Parathyroid adenoma (tissue), 2 donors: ENCODE results near the gene CDH4.

Source experiments
- H2AFZ ChIP-seq: fragments of 300-600 bp; sonication (generic); one replicate; pipeline ENCODE4 v1.7.0; 2017; ENCODE audit warnings: antibody characterized with exemption, mild to moderate bottlenecking
- H3K27ac ChIP-seq: fragments of 300-600 bp; sonication (generic); one replicate; pipeline ENCODE4 v1.7.0; 2017
- H3K27me3 ChIP-seq: fragments of 300-600 bp; sonication (generic); one replicate; pipeline ENCODE4 v1.7.0; 2017; ENCODE audit warnings: low read length; ENCODE audit not compliant: control insufficient read depth, insufficient read depth
- H3K36me3 ChIP-seq: fragments of 300-600 bp; sonication (generic); one replicate; pipeline ENCODE4 v1.7.0; 2017; ENCODE audit warnings: low read length; ENCODE audit not compliant: control insufficient read depth, insufficient read depth
- H3K4me1 ChIP-seq: fragments of 300-600 bp; sonication (generic); one replicate; pipeline ENCODE4 v1.7.0; 2017; ENCODE audit warnings: control low read depth
- H3K4me2 ChIP-seq: fragments of 300-600 bp; sonication (generic); one replicate; pipeline ENCODE4 v1.7.0; 2017; ENCODE audit warnings: low read length
- H3K4me3 ChIP-seq: fragments of 300-600 bp; sonication (generic); one replicate; pipeline ENCODE4 v1.7.0; 2017; ENCODE audit warnings: low read depth, low read length
- H3K79me2 ChIP-seq: fragments of 300-600 bp; sonication (generic); one replicate; pipeline ENCODE4 v1.7.0; 2017; ENCODE audit warnings: control low read depth
- H3K9ac ChIP-seq: fragments of 300-600 bp; sonication (generic); one replicate; pipeline ENCODE4 v1.7.0; 2017; ENCODE audit warnings: mild to moderate bottlenecking
- H3K9me3 ChIP-seq: fragments of 300-600 bp; sonication (generic); one replicate; pipeline ENCODE4 v1.7.0; 2017; ENCODE audit warnings: low read length; ENCODE audit not compliant: control insufficient read depth
- CTCF ChIP-seq: fragments of 300-600 bp; sonication (generic); IDR thresholded peaks from one replicate; pipeline ENCODE4 v1.7.0; 2017; ENCODE audit warnings: antibody characterized with exemption, mild to moderate bottlenecking
- donor health status: primary hyperparathyroidism.

CDH4 gene

GRCh38 chr20:61582196-61582923, 330.3 kb downstream of the CDH4 start:
- no peak for TF ChIP-seq CTCF
- Histone ChIP-seq H3K4me2 (no peak overlapping the region), H3K36me3 (no peaks in the 10 kb centered on the region), H3K79me2 (no peaks in the 10 kb centered on the region), H3K4me3 (no peak overlapping the region), H2AFZ (no peak overlapping the region), H3K9me3 (no peaks in the 10 kb centered on the region), H3K4me1 (no peaks in the 10 kb centered on the region), H3K9ac (no peak overlapping the region), H3K27me3 (peaks cover 4% of the 10 kb centered on the region), H3K27ac (no peak overlapping the region)

GRCh38 chr20:61583356-61583755, 331.3 kb downstream of the CDH4 start:
- no peaks in the 10 kb centered on the region for H3K79me2 ChIP-seq

GRCh38 chr20:61584851-61585250, 332.8 kb downstream of the CDH4 start:
- Histone ChIP-seq H3K79me2 (no peaks in the 10 kb centered on the region), H3K36me3 (no peaks in the 10 kb centered on the region), H2AFZ (no peak overlapping the region), H3K4me2 (no peak overlapping the region), H3K9me3 (no peaks in the 10 kb centered on the region), H3K4me3 (no peak overlapping the region), H3K4me1 (no peaks in the 10 kb centered on the region), H3K27me3 (no peaks in the 10 kb centered on the region), H3K27ac (no peak overlapping the region), H3K9ac (no peak overlapping the region)
- no peak for TF ChIP-seq CTCF

More at GRCh38 chr20:61583356-61583755, 331.3 kb downstream of the CDH4 start:
- no peak overlapping the region for H3K4me2 ChIP-seq
- TF ChIP-seq CTCF = no peak
- H2AFZ ChIP-seq = no peak overlapping the region
- H3K4me3 ChIP-seq = no peak overlapping the region
- H3K36me3 ChIP-seq = no peaks in the 10 kb centered on the region
- no peaks in the 10 kb centered on the region for H3K27me3 ChIP-seq
- no peaks in the 10 kb centered on the region for H3K4me1 ChIP-seq
- no peaks in the 10 kb centered on the region for H3K9me3 ChIP-seq
- no peak overlapping the region for H3K9ac ChIP-seq
- H3K27ac ChIP-seq = no peak overlapping the region

GRCh38 chr20:61585764-61586163, 333.7 kb downstream of the CDH4 start:
- TF ChIP-seq CTCF = no peak
- Histone ChIP-seq H3K9ac (no peak overlapping the region), H2AFZ (no peak overlapping the region), H3K9me3 (no peaks in the 10 kb centered on the region), H3K36me3 (no peaks in the 10 kb centered on the region), H3K4me2 (no peak overlapping the region), H3K4me1 (no peaks in the 10 kb centered on the region), H3K79me2 (no peaks in the 10 kb centered on the region), H3K27me3 (no peaks in the 10 kb centered on the region), H3K4me3 (no peak overlapping the region), H3K27ac (no peak overlapping the region)

GRCh38 chr20:61587036-61587435, 335.0 kb downstream of the CDH4 start:
- H3K9me3 ChIP-seq = no peaks in the 10 kb centered on the region
- no peak overlapping the region for H3K4me3 ChIP-seq
- H3K27me3 ChIP-seq = no peaks in the 10 kb centered on the region
- TF ChIP-seq CTCF = no peak
- H3K4me2 ChIP-seq = no peak overlapping the region
- H3K4me1 ChIP-seq = no peaks in the 10 kb centered on the region
- H3K9ac ChIP-seq = no peak overlapping the region
- no peaks in the 10 kb centered on the region for H3K36me3 ChIP-seq
- H3K79me2 ChIP-seq = no peaks in the 10 kb centered on the region
- H2AFZ ChIP-seq = no peak overlapping the region
- H3K27ac ChIP-seq = no peak overlapping the region
